Activated naive CD4-positive, alpha-beta T cell treated with anti-CD3 and anti-CD28 coated beads, Interleukin-2, amount 10 ng/mL, durations not matched to agents 7 days and 5 days (primary cell): ENCODE results near the gene ARHGAP24.

ENCODE experiments used
- CTCF ChIA-PET: fragments of 350-600 bp; sonication (Branson Sonifier 250); formaldehyde crosslinking; loops from one replicate; lab custom pipeline; 2021; ENCODE audit warnings: antibody characterized with exemption; lab: Charles Lee
- DNase-seq: peaks from one replicate; pipeline ENCODE4 v3.0.0-alpha.2; 2020
- H3K27ac Mint-ChIP-seq: one replicate; pipeline ENCODE4 v1.8.0; 2021; ENCODE audit warnings: mild to moderate bottlenecking, moderate library complexity, mixed read lengths
- H3K27me3 Mint-ChIP-seq: one replicate; pipeline ENCODE4 v1.8.0; 2021; ENCODE audit warnings: mild to moderate bottlenecking, mixed read lengths
- H3K36me3 Mint-ChIP-seq: one replicate; pipeline ENCODE4 v1.8.0; 2021; ENCODE audit warnings: mixed read lengths
- H3K4me1 Mint-ChIP-seq: one replicate; pipeline ENCODE4 v1.8.0; 2021; ENCODE audit warnings: mixed read lengths
- H3K4me3 Mint-ChIP-seq: one replicate; pipeline ENCODE4 v1.8.0; 2021; ENCODE audit warnings: mild to moderate bottlenecking, moderate library complexity, mixed read lengths
- H3K9me3 Mint-ChIP-seq: one replicate; pipeline ENCODE4 v1.8.0; 2021; ENCODE audit warnings: mixed read lengths

Gene ARHGAP24

DNA sequence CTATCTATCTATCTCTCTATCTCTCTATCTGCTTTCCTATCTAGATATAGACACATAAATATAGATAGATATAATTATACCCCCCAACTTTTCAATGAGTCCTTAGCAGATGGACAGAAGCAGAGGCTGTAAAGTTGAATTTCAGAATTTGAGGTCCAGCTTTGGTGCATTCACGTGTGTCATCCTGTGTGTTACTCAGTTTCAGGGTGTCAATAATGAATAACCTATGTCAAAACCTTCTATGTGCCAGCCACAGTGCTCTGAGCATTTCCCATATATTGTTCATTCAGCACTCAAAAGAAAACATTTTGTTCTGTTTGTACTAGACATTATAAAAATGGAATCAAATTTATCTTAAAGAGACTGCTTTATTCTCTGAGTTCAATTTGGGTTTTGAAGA lies 310.0 kb downstream of the ARHGAP24 start:
- H3K27me3 Mint-ChIP-seq = no peaks in the 10 kb centered on the region
- H3K4me3 Mint-ChIP-seq = no peak overlapping the region
- H3K9me3 Mint-ChIP-seq = no peaks in the 10 kb centered on the region
- H3K36me3 Mint-ChIP-seq = no peaks in the 10 kb centered on the region
- DNase-seq = no peak
- H3K4me1 Mint-ChIP-seq = no peaks in the 10 kb centered on the region
- CTCF ChIA-PET = no interaction called here
- no peak overlapping the region for H3K27ac Mint-ChIP-seq

DNA sequence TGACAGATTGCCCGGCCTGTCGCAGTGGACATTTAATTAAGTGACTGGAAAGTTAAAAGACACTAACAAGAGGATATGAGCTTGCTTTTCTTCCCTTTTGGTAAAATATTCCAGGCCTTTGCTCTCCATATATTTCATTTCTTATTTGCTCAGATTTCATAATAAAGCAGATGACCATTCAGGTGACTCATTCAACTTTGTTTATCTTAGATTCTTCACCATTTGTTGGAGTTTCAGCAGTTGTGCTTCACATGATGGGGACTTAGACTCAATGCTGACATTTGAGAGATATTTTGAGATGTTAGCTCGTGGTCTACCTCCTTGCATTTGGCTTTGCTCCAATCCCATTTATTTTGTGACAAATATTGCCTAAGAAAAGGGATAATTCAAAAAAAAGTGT lies 312.2 kb downstream of the ARHGAP24 start:
- CTCF ChIA-PET = interaction anchor here (0.8 kb wide), 2 partner anchors 9 to 720 kb away, joined by 4 read pairs; no protein-coding TSS in a partner anchor
- Mint-ChIP-seq H3K9me3 (no peaks in the 10 kb centered on the region), H3K4me1 (no peaks in the 10 kb centered on the region), H3K27ac (no peak overlapping the region), H3K36me3 (no peaks in the 10 kb centered on the region), H3K4me3 (no peak overlapping the region), H3K27me3 (no peaks in the 10 kb centered on the region)
- no peak for DNase-seq

DNA sequence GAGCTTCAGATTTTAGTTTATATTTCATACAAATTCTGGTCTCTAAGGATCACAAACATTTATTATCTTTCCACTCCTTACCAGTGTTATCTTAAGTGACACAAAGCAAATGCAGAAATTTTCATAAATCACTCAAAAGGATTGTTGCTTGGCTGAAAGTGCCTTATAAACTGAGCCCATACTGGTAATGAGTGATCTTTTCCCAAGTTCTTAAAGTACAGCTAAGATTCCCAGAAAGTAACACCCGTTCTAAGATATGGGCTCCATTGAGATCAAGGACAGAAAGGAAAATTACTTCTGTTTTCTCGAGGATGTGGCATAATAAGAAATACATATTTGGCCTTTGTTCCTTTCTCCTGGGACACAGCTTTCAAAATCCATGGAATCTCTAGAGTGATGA lies 313.7 kb downstream of the ARHGAP24 start:
- H3K9me3 Mint-ChIP-seq = no peaks in the 10 kb centered on the region
- no peaks in the 10 kb centered on the region for H3K27me3 Mint-ChIP-seq
- no peak overlapping the region for H3K27ac Mint-ChIP-seq
- H3K36me3 Mint-ChIP-seq = no peaks in the 10 kb centered on the region
- H3K4me3 Mint-ChIP-seq = no peak overlapping the region
- no peak for DNase-seq
- no peaks in the 10 kb centered on the region for H3K4me1 Mint-ChIP-seq
- CTCF ChIA-PET = no interaction called here

DNA sequence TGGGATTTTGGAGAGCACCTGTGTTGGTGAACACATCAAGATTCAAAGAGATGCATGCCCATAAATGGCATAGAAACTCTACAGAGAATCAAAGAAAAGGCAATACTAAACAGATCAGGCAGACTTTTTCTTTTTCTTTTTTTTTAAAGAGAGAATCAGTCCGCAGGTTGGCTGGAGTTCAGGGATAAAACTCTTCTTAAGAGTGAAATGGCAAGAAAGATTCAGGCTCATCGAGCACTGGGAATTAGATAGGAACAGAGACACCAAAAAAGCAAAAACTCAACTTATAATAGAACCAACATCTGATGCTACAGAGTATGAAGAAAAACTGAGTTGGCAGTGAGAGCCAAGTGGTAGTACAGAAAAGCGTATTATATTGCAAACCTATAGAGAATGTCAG lies 314.3 kb downstream of the ARHGAP24 start:
- H3K36me3 Mint-ChIP-seq = no peaks in the 10 kb centered on the region
- CTCF ChIA-PET = no interaction called here
- H3K9me3 Mint-ChIP-seq = no peaks in the 10 kb centered on the region
- H3K27me3 Mint-ChIP-seq = no peaks in the 10 kb centered on the region
- no peak for DNase-seq
- H3K27ac Mint-ChIP-seq = no peak overlapping the region
- no peak overlapping the region for H3K4me3 Mint-ChIP-seq
- H3K4me1 Mint-ChIP-seq = no peaks in the 10 kb centered on the region

DNA sequence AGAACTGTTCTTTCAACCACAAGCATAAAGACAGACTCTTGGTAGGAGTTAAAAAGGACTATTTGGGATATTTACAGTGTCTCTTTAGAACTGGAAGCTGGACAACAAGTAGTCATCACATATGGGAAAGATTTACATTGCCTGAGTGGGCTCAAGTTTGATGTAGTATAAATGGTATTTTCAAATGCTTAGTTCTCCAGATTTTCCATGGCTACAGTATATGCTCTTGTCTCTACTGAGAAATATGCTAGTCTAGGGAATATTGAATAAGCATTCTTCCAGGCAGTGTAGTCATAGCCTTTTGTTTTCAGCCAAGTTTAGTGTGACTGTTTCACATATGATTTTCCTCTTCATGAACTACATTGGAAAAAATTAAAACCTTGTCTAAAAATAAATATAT lies 315.6 kb downstream of the ARHGAP24 start:
- no peak for DNase-seq
- CTCF ChIA-PET = interaction anchor here (0.7 kb wide), 1 partner anchor 500 kb away, joined by 4 read pairs; no protein-coding TSS in a partner anchor
- H3K36me3 Mint-ChIP-seq = no peaks in the 10 kb centered on the region
- H3K27me3 Mint-ChIP-seq = no peaks in the 10 kb centered on the region
- H3K4me1 Mint-ChIP-seq = no peaks in the 10 kb centered on the region
- no peak overlapping the region for H3K27ac Mint-ChIP-seq
- H3K9me3 Mint-ChIP-seq = no peaks in the 10 kb centered on the region
- H3K4me3 Mint-ChIP-seq = no peak overlapping the region

DNA sequence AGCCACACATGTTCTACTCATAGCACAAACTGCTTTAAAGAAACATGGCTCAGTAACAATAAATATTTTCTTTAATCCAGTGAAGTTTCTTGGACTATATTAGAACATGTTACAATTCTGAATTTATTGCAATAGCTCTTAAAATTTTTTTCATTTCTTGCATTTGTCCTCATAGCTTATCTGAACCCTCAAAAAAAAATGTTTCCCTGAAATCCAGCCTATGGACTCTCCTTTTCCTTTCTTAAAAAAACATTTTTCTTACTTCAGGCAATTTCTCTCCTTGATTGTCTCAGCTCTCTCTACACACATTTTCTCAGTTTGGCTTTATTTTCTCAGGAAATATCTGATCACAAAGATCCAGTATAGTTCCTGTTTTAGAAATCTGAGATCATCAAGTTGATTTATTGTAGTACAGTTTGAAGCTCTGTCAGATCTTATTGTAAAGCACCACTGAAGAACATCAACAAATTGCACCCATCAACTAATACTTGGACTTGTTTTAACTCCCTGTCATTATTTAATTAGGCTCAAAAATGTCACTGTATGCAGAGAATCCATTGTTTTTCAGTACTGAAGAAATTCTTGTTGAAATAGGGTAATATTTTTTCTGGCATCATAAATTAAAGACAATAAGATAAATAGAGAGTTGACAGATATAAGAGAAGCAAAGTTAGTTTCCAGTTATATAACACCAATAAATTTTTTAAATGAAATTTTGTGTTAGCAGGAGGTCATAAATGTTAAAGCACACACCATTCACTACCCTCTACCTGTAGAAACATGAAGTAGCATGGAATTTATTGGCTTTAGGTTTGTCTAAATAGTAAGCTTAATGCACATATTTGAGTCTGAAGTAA lies 317.7 kb downstream of the ARHGAP24 start:
- CTCF ChIA-PET = no interaction called here
- H3K27ac Mint-ChIP-seq = no peak overlapping the region
- DNase-seq = no peak
- H3K9me3 Mint-ChIP-seq = no peaks in the 10 kb centered on the region
- H3K4me1 Mint-ChIP-seq = no peaks in the 10 kb centered on the region
- no peaks in the 10 kb centered on the region for H3K36me3 Mint-ChIP-seq
- H3K4me3 Mint-ChIP-seq = no peak overlapping the region
- no peaks in the 10 kb centered on the region for H3K27me3 Mint-ChIP-seq

DNA sequence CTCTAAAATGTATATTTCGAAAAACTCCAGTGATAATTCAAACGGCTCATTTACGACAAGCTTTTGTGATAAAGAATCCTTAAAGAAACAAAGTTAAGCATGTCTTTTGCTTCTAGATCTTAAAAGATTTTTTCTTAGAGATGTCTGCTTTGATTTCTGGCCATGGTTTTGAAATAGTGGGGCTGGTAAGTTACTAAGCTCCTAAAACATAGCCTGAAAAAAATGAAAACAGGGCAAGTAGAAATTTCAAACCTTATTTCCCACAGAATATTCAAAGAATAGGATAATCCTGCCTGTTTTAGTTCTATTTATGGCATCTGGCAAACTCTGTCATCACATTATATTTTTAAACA lies 318.3 kb downstream of the ARHGAP24 start:
- no peak for DNase-seq
- Mint-ChIP-seq H3K4me3 (no peak overlapping the region), H3K9me3 (no peaks in the 10 kb centered on the region), H3K27me3 (no peaks in the 10 kb centered on the region), H3K4me1 (no peaks in the 10 kb centered on the region), H3K36me3 (no peaks in the 10 kb centered on the region), H3K27ac (no peak overlapping the region)
- CTCF ChIA-PET = no interaction called here

DNA sequence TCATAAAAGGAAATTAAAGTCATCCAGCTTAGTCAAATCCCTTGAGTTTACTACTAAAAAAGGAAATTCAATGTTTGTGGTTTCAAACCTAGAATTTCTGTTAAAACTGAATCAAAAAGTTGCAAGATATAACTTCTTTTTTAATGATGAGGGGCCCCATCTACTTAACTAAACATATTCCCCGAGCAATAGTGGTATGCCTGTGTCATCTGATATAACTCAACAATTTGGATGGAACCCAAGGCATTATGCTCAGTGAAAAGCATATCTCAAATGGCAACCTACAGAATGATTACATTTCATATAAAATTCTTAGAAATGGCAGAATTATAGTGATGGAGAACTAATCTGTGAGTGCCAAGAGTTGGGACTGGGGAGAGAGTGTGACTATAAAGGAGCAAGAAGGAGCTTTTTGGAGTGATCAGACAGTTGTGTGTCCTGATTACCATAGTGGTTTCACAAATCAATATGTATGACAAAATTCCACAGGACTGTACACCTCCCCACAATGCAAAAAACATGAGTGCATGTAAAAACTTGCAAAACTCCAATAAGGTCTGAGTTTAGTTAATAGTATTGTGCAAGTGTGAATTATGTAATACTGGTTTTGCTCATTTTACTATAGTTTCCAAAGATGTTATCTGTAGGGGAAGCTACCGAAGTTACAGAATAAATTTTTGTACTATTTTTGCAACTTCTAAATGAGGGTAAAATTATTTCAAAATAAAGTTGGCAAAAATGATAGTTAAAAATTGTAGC lies 323.2 kb downstream of the ARHGAP24 start:
- Mint-ChIP-seq H3K4me1 (no peaks in the 10 kb centered on the region), H3K36me3 (no peaks in the 10 kb centered on the region), H3K27ac (no peak overlapping the region), H3K9me3 (no peaks in the 10 kb centered on the region), H3K4me3 (no peak overlapping the region), H3K27me3 (no peaks in the 10 kb centered on the region)
- no peak for DNase-seq
- CTCF ChIA-PET = interaction anchor here (1.4 kb wide), 1 partner anchor 9 kb away, joined by 3 read pairs; no protein-coding TSS in a partner anchor

DNA sequence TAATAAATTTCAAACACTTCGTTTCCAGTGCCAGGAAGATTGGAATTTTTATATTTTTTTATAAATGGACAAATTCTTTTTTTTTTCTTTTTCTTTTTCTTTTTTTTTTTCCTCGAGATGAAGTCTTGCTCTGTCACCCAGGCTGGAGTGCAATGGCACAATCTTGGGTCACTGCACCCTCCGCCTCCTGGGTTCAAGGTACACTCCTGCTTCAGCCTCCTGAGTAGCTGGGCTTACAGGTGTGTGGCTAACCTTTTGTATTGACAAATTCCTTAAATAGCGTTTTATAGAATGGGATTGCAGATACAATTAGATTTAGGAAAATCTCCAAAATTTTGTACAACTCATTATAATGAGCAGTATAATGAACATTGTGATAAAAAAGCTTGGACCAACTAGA lies 328.9 kb downstream of the ARHGAP24 start:
- Mint-ChIP-seq H3K36me3 (no peaks in the 10 kb centered on the region), H3K4me1 (no peaks in the 10 kb centered on the region), H3K27me3 (no peaks in the 10 kb centered on the region), H3K4me3 (no peak overlapping the region), H3K9me3 (no peaks in the 10 kb centered on the region), H3K27ac (no peak overlapping the region)
- CTCF ChIA-PET = interaction anchor here (0.6 to 0.9 kb wide), 2 partner anchors 10 to 238 kb away, joined by 3 read pairs; no protein-coding TSS in a partner anchor
- DNase-seq = no peak

DNA sequence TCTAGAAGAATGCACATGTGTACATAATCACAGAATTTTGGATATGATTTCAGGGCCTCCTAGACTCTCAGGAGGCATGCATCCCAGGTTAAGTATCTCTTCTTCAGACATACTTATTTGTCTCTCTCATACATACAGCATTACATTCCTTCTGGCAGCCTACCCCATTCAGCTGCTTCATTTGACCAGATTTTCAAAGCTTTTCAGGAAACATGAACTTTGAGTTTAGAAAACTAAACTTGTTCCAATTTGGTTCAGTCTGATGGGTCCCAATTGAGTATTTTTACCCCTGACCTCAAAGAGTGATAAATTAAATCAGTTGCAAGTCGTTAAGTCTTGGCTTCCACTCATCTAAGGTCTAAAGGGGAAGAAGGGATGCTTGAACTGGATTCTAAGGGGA lies 330.9 kb downstream of the ARHGAP24 start:
- H3K4me1 Mint-ChIP-seq = no peaks in the 10 kb centered on the region
- CTCF ChIA-PET = no interaction called here
- no peak overlapping the region for H3K27ac Mint-ChIP-seq
- no peak overlapping the region for H3K4me3 Mint-ChIP-seq
- no peaks in the 10 kb centered on the region for H3K36me3 Mint-ChIP-seq
- H3K27me3 Mint-ChIP-seq = no peaks in the 10 kb centered on the region
- DNase-seq = no peak
- H3K9me3 Mint-ChIP-seq = no peaks in the 10 kb centered on the region

DNA sequence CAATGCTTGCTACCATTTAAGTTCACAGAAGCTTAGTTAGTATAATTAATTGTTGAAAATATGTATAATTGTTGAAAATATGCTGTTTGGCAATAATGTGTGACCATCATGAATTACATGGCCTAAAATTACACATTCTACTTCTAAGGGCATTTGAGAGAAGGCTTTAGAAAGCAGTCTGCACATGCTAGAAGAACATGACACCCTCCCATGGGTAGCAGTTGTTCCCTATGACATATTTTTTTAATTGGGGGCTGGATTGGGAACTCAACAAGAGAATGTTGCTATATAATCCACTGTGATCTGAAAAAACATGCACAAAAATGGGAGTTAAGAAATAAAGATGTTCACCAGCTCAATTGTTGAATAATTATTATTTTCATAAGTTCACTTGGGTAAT lies 331.4 kb downstream of the ARHGAP24 start:
- Mint-ChIP-seq H3K27ac (no peak overlapping the region), H3K4me1 (no peaks in the 10 kb centered on the region), H3K9me3 (no peaks in the 10 kb centered on the region), H3K4me3 (no peak overlapping the region), H3K27me3 (no peaks in the 10 kb centered on the region), H3K36me3 (no peaks in the 10 kb centered on the region)
- DNase-seq = no peak
- CTCF ChIA-PET = interaction anchor here (1.1 kb wide), 1 partner anchor 8 kb away, joined by 3 read pairs; no protein-coding TSS in a partner anchor

DNA sequence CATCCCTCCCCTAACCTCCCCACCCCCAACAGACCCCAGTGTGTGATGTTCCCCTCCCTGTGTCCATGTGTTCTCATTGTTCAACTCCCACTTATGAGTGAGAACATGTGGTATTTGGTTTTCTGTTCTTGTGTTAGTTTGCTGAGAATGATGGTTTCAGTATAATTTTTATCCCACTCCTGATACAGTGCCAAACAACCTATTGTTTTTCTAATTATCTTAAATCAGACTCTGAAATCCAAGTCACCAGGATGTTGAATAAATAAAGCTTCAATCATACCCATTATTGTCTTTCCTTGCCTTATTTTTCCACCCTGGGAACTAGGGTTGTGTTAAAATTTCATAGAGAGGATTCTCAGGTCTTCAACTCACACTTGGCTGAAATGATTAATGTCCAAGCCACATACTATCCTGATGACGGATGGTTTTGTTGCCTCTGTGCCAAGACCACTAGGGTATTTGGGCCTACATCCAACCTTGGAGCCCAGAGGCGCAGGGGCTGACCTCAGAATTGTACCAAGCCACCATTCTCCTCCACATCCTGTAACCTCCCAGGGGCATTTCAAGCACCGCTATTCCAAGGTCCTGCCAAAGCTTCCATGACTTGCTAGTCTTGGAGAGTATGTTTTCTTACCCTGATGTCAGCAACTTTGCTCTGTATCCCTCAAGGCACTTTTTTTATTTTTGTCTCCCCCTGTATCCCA lies 332.4 kb downstream of the ARHGAP24 start:
- Mint-ChIP-seq H3K4me3 (no peak overlapping the region), H3K4me1 (no peaks in the 10 kb centered on the region), H3K36me3 (no peaks in the 10 kb centered on the region), H3K27me3 (no peaks in the 10 kb centered on the region), H3K9me3 (no peaks in the 10 kb centered on the region), H3K27ac (no peak overlapping the region)
- CTCF ChIA-PET = interaction anchor here (1.1 kb wide), 1 partner anchor 9 kb away, joined by 3 read pairs; no protein-coding TSS in a partner anchor
- no peak for DNase-seq

DNA sequence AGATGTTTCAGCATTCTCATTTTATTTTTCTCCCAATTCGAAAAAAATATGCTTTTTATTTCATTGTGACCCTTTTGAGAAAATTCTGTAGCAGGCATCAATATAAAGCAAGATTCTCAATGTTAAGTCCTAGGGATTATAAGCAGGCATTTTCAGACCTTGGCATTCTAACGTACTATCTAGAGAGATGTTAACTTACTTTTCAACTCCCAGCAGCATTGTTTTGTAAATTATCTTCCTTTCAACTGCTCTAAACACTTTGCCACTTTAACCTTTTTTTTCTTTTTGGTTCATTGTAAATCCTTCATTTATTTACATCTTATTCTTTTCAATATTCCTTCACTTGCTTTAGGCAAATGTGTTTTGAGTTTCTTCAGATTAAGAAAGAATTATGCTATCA lies 333.2 kb downstream of the ARHGAP24 start:
- Mint-ChIP-seq H3K27me3 (no peaks in the 10 kb centered on the region), H3K4me3 (no peak overlapping the region), H3K4me1 (no peaks in the 10 kb centered on the region), H3K9me3 (no peaks in the 10 kb centered on the region), H3K36me3 (no peaks in the 10 kb centered on the region), H3K27ac (no peak overlapping the region)
- no peak for DNase-seq
- CTCF ChIA-PET = no interaction called here

DNA sequence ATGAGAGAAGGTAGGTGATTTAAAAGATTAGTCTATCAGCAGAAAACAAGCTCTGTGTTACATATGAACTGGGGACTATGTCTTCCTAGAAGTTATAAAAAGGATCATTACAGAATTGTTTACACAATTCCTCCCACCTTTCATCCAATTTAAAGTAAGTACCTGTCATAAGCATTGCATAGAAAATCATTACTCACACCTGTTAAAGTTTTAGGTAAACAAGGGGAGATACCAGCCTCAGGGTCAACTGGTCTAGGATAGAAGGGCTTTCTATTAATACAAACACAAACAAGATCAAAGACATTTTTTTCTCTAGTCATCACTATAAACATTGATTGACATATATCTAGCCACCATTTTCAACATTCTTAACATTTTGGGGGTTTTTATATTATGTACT lies 333.9 kb downstream of the ARHGAP24 start:
- Mint-ChIP-seq H3K36me3 (no peaks in the 10 kb centered on the region), H3K4me1 (no peaks in the 10 kb centered on the region), H3K4me3 (no peak overlapping the region), H3K27me3 (no peaks in the 10 kb centered on the region), H3K9me3 (no peaks in the 10 kb centered on the region), H3K27ac (no peak overlapping the region)
- DNase-seq = no peak
- CTCF ChIA-PET = no interaction called here
